Loucy (cell line): ENCODE data around the gene CEP112.

Experiments used
- CTCF ChIP-seq: fragments of 200-600 bp; sonication (generic); conservative IDR thresholded peaks from 2 replicates; pipeline ENCODE4 v1.5.1; 2014; ENCODE audit warnings: mild to moderate bottlenecking, antibody characterized with exemption, low read length
- EZH2phosphoT487 ChIP-seq: fragments of 200-600 bp; IDR thresholded peaks from 2 replicates; pipeline ENCODE4 v1.6.1; 2018; ENCODE audit warnings: antibody characterized with exemption, mild to moderate bottlenecking, moderate library complexity, borderline replicate concordance

- TF ChIP-seq CTCF (no peak), EZH2phosphoT487 (no peak)
Measured at GRCh38 chr17:65900216-65900615, 291.7 kb downstream of the CEP112 start.
